Measurements from ENCODE around the gene CCL13.

- TF ChIP-seq CTCF (conservative IDR thresholded peaks at IDR 0.05) (no peak), EZH2 (IDR thresholded peaks at IDR 0.05; ENCODE audit: low read depth) (no peak)
Observed at GRCh38 chr17:34369571-34369970, 13.3 kb downstream of the CCL13 start.
